Transverse colon (tissue), 4 donors: ENCODE data around the gene EXOSC1. TPM values are rescaled to one million over a fixed set of nuclear protein-coding genes. Genes with fewer than 3 reads are reported as not detected.

ENCODE experiments used
- DNase-seq: peaks from one replicate; pipeline ENCODE4 v3.0.0-alpha.2; 2019
- H3K27ac ChIP-seq, 4 donors: fragments of 200-600 bp; sonication (generic); 2 replicates each; pipeline ENCODE4 v1.5.1; 2016 to 2018; ENCODE audit warnings: inconsistent platforms in 4 of 4
- H3K27me3 ChIP-seq: fragments of 200-600 bp; sonication (generic); 2 replicates; pipeline ENCODE4 v1.5.1; 2017; ENCODE audit warnings: inconsistent platforms
- H3K36me3 ChIP-seq, 4 donors: fragments of 200-600 bp; sonication (generic); 2 replicates each; pipeline ENCODE4 v1.5.1; 2017 to 2019; ENCODE audit warnings: inconsistent platforms in 4 of 4
- H3K4me1 ChIP-seq, 4 donors: fragments of 200-600 bp; sonication (generic); 2 replicates each; pipeline ENCODE4 v1.5.1; 2017 to 2020; ENCODE audit warnings: inconsistent platforms in 4 of 4
- H3K4me3 ChIP-seq, 4 donors: fragments of 200-600 bp; sonication (generic); 1 replicate in 1 of 4; 2 replicates in 3 of 4; pipeline versions ENCODE4 v1.5.1 to v1.6.1; 2017 to 2019; ENCODE audit warnings: inconsistent platforms in 4 of 4
- H3K9me3 ChIP-seq, 2 donors: fragments of 200-600 bp; sonication (generic); 2 replicates each; pipeline ENCODE4 v1.5.1; 2017 to 2019; ENCODE audit warnings: inconsistent platforms in 2 of 2
- CTCF ChIP-seq, 5 experiments: fragments of 200-600 bp in 3 of 5; fragments of 450-650 bp in 2 of 5; sonication (generic) in 3 of 5; IDR thresholded peaks; 1 replicate in 2 of 5; 2 replicates in 3 of 5; pipeline ENCODE4 v1.5.1; 2016 to 2017; ENCODE audit warnings: antibody characterized with exemption in 5 of 5, inconsistent platforms in 3 of 5, mild to moderate bottlenecking in 2 of 5, moderate library complexity in 1 of 5
- EP300 ChIP-seq: sonication (generic); formaldehyde crosslinking; IDR thresholded peaks from one replicate; pipeline ENCODE4 v1.6.1; 2017; ENCODE audit warnings: antibody characterized with exemption, low read depth
- POLR2A ChIP-seq: fragments of 450-650 bp; IDR thresholded peaks from one replicate; pipeline ENCODE4 v1.6.1; 2016; ENCODE audit warnings: antibody characterized with exemption, mild to moderate bottlenecking, moderate library complexity
- POLR2AphosphoS5 ChIP-seq, 3 donors: sonication (generic); formaldehyde crosslinking; IDR thresholded peaks; one replicate each; pipeline ENCODE4 v1.6.1; 2016; ENCODE audit warnings: antibody characterized with exemption in 3 of 3
- WGBS, 2 donors: methylation state at CpG; one replicate each; pipeline ENCODE4 v1.1.5; 2018; ENCODE audit warnings: low coverage in 1 of 2; 5-methylcytosine and 5-hydroxymethylcytosine counted together
- in situ Hi-C, 4 donors: fragments of 200-750 bp; cut with MboI; loops; one replicate each; pipeline versions ENCODE4 v1.15.0 to v1.15.1; 2017; ENCODE audit warnings: low sequenced_read_pairs in 3 of 4, low pct_ligation_motif_present in 1 of 4, low pct_unique_long_range_greater_than_20kb in 1 of 4
- intact Hi-C: fragments of 100-400 bp; cut with DNase I; formaldehyde crosslinking; loops from one replicate; pipeline ENCODE4 v1.15.1; 2023; ENCODE audit warnings: low total_unique reads
- total RNA-seq, 4 donors: library from RNA; depleted of rRNA; stranded (reverse); fragments of >200 nt; gene quantifications; one replicate each; pipeline ENCODE4 v1.1.0, GENCODE V29; 2016

EXOSC1 gene
- total RNA-seq, 4 donors from 2014 or later: 2.6 to 315 (median 26.1) TPM

GRCh38 chr10:97468162-97468561 lies 22.4 kb upstream of the EXOSC1 start:
- peaks cover 0 to 74% (median 35%) of the 10 kb centered on the region in 4 donors for H3K36me3 ChIP-seq
- in situ Hi-C loops: loop anchor here in 2 of 4 donors (10.0 kb wide), 1 partner anchor 87 kb away; no protein-coding TSS in a partner anchor
- no peaks in the 10 kb centered on the region for H3K27me3 ChIP-seq
- DNase-seq: peak; percentile 71
- H3K4me1 ChIP-seq: peaks cover 0 to 7% (median 0%) of the 10 kb centered on the region in 4 donors
- TF ChIP-seq EP300 (no peak), POLR2A (no peak), CTCF (IDR thresholded peaks at IDR 0.05) (no peak), POLR2AphosphoS5 (IDR thresholded peaks at IDR 0.05) (no peak)
- no peaks in the 10 kb centered on the region for H3K9me3 ChIP-seq
- H3K4me3 ChIP-seq: no peak overlapping the region
- intact Hi-C loops: no loop called here
- H3K27ac ChIP-seq: no peak overlapping the region
- 59% methylated on average over 3 of the region's 3 CpGs; no CpG with 5 or more reads in 1 of the 2 donors for WGBS, 2 donors

GRCh38 chr10:97466755-97467154 lies 20.9 kb upstream of the EXOSC1 start:
- in situ Hi-C loops (loop anchor here in 2 of 4 donors (10.0 kb wide), 1 partner anchor 88 kb away; no protein-coding TSS in a partner anchor), intact Hi-C loops (no loop called here)
- H3K9me3 ChIP-seq: no peaks in the 10 kb centered on the region
- TF ChIP-seq POLR2A (no peak), POLR2AphosphoS5 (IDR thresholded peaks at IDR 0.05) (no peak), CTCF (IDR thresholded peaks at IDR 0.05) (no peak), EP300 (no peak)
- WGBS, 2 donors: 80 to 90% methylated on average over 1 to 4 of the region's 4 CpGs
- H3K27ac ChIP-seq: no peak overlapping the region
- no peak overlapping the region for H3K4me3 ChIP-seq
- peaks cover under 1 to 74% (median 34%) of the 10 kb centered on the region in 4 donors for H3K36me3 ChIP-seq
- DNase-seq: no peak
- peaks cover 0 to 7% (median 0%) of the 10 kb centered on the region in 4 donors for H3K4me1 ChIP-seq
- H3K27me3 ChIP-seq: no peaks in the 10 kb centered on the region

GRCh38 chr10:97465982-97466381 lies 20.2 kb upstream of the EXOSC1 start:
- intact Hi-C loops: no loop called here
- Histone ChIP-seq H3K4me1 (peaks cover 0 to 7% (median 0%) of the 10 kb centered on the region in 4 donors), H3K27ac (no peak overlapping the region), H3K36me3 (peaks cover 2 to 79% (median 38%) of the 10 kb centered on the region in 4 donors), H3K9me3 (no peaks in the 10 kb centered on the region), H3K27me3 (no peaks in the 10 kb centered on the region), H3K4me3 (no peak overlapping the region)
- DNase-seq: no peak
- no peak for TF ChIP-seq CTCF (IDR thresholded peaks at IDR 0.05)
- TF ChIP-seq POLR2AphosphoS5 (IDR thresholded peaks at IDR 0.05): no peak
- no peak for TF ChIP-seq POLR2A
- TF ChIP-seq EP300: no peak
- in situ Hi-C loops: loop anchor here in 2 of 4 donors (10.0 kb wide), 1 partner anchor 89 kb away; no protein-coding TSS in a partner anchor
- 93% methylated on average over 7 of the region's 7 CpGs; no CpG with 5 or more reads in 1 of the 2 donors for WGBS, 2 donors

GRCh38 chr10:97464226-97464625 lies 18.4 kb upstream of the EXOSC1 start:
- no peak for DNase-seq
- Histone ChIP-seq H3K4me3 (no peak overlapping the region), H3K36me3 (peaks cover 2 to 77% (median 38%) of the 10 kb centered on the region in 4 donors), H3K27ac (peak overlapping the region in 3 of 4 donors; percentile 4 to 32 (median 16)), H3K9me3 (no peaks in the 10 kb centered on the region), H3K4me1 (peaks cover 0 to 7% (median 0%) of the 10 kb centered on the region in 4 donors), H3K27me3 (no peaks in the 10 kb centered on the region)
- WGBS, 2 donors: 88% methylated on average over 1 of the region's 1 CpG; no CpG with 5 or more reads in 1 of the 2 donors
- intact Hi-C loops: loop anchor here (5.0 kb wide), 1 partner anchor 88 kb away; no protein-coding TSS in a partner anchor
- in situ Hi-C loops: loop anchor here in 2 of 4 donors (10.0 kb wide), 1 partner anchor 91 kb away; no protein-coding TSS in a partner anchor
- TF ChIP-seq CTCF (IDR thresholded peaks at IDR 0.05) (no peak), EP300 (no peak), POLR2AphosphoS5 (IDR thresholded peaks at IDR 0.05) (no peak), POLR2A (no peak)
